Measurements from ENCODE around the gene AGPAT2.

DNA sequence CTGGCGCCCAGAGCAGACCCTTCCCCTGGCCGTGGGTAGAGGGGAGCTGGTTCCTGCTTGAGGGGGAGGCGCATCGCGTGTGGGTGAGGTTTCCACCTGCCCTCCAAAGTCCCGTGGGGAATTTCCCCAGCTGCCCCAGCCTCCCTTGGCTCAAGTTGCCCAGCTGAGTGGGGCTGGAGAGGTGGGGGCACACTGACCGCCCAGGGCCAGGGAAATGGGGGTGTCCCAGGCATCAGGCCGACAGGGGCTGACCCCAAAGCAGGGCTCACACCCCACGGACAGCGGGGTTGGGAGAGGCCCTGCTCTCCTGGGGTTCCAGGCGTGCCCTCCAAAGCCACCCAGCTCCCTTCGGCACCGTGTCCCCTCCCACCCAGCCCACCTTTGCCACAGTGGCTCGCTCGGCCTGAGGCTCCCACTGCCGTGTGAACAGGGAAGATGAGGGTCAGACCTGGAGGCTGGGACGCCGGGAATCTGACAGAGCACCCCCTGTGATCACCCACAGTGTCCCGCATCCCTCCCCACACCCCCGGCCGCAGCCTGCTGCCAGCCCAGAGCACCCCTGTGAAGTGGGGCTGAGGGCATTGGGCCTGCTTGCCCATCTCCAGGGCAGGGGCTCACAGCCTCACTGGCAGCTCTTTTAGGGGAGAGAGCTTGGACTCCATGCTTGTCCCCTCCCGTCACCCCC, 25.5 kb downstream of the AGPAT2 start:
- no peak for TF ChIP-seq ZFP3 (CRISPR knock-in tag; IDR thresholded peaks at IDR 0.05)
- TF ChIP-seq TOX (CRISPR knock-in tag; IDR thresholded peaks at IDR 0.05; ENCODE audit: borderline replicate concordance), result no peak
- TF ChIP-seq SNAI2 (CRISPR knock-in tag; IDR thresholded peaks at IDR 0.05), result no peak
- TF ChIP-seq, protein P1, sequence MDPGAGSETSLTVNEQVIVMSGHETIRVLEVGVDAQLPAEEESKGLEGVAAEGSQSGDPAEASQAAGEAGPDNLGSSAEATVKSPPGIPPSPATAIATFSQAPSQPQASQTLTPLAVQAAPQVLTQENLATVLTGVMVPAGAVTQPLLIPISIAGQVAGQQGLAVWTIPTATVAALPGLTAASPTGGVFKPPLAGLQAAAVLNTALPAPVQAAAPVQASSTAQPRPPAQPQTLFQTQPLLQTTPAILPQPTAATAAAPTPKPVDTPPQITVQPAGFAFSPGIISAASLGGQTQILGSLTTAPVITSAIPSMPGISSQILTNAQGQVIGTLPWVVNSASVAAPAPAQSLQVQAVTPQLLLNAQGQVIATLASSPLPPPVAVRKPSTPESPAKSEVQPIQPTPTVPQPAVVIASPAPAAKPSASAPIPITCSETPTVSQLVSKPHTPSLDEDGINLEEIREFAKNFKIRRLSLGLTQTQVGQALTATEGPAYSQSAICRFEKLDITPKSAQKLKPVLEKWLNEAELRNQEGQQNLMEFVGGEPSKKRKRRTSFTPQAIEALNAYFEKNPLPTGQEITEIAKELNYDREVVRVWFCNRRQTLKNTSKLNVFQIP (CRISPR knock-in tag; IDR thresholded peaks at IDR 0.05; ENCODE audit: borderline replicate concordance, low read depth), result no peak
- no peak for TF ChIP-seq PPARA (CRISPR knock-in tag; IDR thresholded peaks at IDR 0.05; ENCODE audit: borderline replicate concordance)
- no peak for TF ChIP-seq ZNF8 (CRISPR knock-in tag; IDR thresholded peaks at IDR 0.05)
- TF ChIP-seq ARNTL (CRISPR knock-in tag; IDR thresholded peaks at IDR 0.05; ENCODE audit: borderline replicate concordance, low read depth), result no peak
- no peak for TF ChIP-seq ZNF565 (CRISPR knock-in tag; conservative IDR thresholded peaks at IDR 0.05; ENCODE audit: low read depth)
- TF ChIP-seq, protein P2, sequence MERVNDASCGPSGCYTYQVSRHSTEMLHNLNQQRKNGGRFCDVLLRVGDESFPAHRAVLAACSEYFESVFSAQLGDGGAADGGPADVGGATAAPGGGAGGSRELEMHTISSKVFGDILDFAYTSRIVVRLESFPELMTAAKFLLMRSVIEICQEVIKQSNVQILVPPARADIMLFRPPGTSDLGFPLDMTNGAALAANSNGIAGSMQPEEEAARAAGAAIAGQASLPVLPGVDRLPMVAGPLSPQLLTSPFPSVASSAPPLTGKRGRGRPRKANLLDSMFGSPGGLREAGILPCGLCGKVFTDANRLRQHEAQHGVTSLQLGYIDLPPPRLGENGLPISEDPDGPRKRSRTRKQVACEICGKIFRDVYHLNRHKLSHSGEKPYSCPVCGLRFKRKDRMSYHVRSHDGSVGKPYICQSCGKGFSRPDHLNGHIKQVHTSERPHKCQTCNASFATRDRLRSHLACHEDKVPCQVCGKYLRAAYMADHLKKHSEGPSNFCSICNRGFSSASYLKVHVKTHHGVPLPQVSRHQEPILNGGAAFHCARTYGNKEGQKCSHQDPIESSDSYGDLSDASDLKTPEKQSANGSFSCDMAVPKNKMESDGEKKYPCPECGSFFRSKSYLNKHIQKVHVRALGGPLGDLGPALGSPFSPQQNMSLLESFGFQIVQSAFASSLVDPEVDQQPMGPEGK (CRISPR knock-in tag; IDR thresholded peaks at IDR 0.05; ENCODE audit: borderline replicate concordance), result no peak
- no peak for TF ChIP-seq CREB5 (CRISPR knock-in tag; IDR thresholded peaks at IDR 0.05; ENCODE audit: low read depth)
- TF ChIP-seq RARB (CRISPR knock-in tag; IDR thresholded peaks at IDR 0.05), result no peak

Data from SK-N-SH treated with all-trans-retinoic acid at 6 μM for 48 hours (cell line).